Endothelial cell of umbilical vein (primary cell): Measurements from ENCODE around the gene EML2. TPM values are rescaled to one million over a fixed set of nuclear protein-coding genes. Genes with fewer than 3 reads are reported as not detected.
A peak's percentile ranks its signal among the peaks of the same experiment; 100 is the strongest.

Experiments
- BruUV-seq: library from RNA; stranded (reverse); fragments of 400-500 nt; replicated peaks from 2 replicates; lab custom pipeline; 2021; lab: Mats Ljungman, UMichigan
- CTCF ChIA-PET: fragments of 300-600, 350-600 bp; sonication (Branson Sonifier 250); formaldehyde crosslinking; loops from one replicate; lab custom pipeline; 2021; ENCODE audit warnings: antibody characterized with exemption, inconsistent platforms; lab: Charles Lee
- POLR2A ChIA-PET: fragments of 300-600, 350-600 bp; sonication (Branson Sonifier 250); formaldehyde crosslinking; loops from one replicate; lab custom pipeline; 2021; ENCODE audit warnings: antibody characterized with exemption, inconsistent platforms; lab: Charles Lee
- DNase-seq: peaks from one replicate; pipeline ENCODE4 v3.0.0-alpha.2; 2011; ENCODE audit warnings: low read depth, low spot score
- FAIRE-seq: peaks from 2 replicates; lab custom pipeline; 2011; peaks lifted over from hg19 to GRCh38; lab: Jason Lieb, UNC
- H2AFZ ChIP-seq: 2 replicates; pipeline ENCODE4 v1.6.0; 2012; ENCODE audit warnings: low read depth, low read length, control low read depth, inconsistent platforms
- H3K27ac ChIP-seq: 2 replicates; pipeline ENCODE4 v1.5.1; 2011; ENCODE audit warnings: low read depth, mild to moderate bottlenecking, control low read depth, low read length, moderate library complexity; ENCODE audit not compliant: insufficient read depth
- H3K27me3 ChIP-seq, 2 experiments: 2 replicates each; pipeline versions ENCODE4 v1.6.0 to v1.6.1; 2011; ENCODE audit warnings: low read length in 2 of 2, mixed read lengths in 1 of 2; ENCODE audit not compliant: control insufficient read depth in 2 of 2, insufficient read depth in 2 of 2
- H3K36me3 ChIP-seq, 2 experiments: 2 replicates in 1 of 2; 3 replicates in 1 of 2; pipeline ENCODE4 v1.5.1; 2011; ENCODE audit warnings: low read length in 2 of 2, mild to moderate bottlenecking in 1 of 2, moderate library complexity in 1 of 2; ENCODE audit not compliant: control insufficient read depth in 2 of 2, insufficient read depth in 2 of 2; ENCODE audit errors: extremely low read depth in 1 of 2
- H3K4me1 ChIP-seq: 3 replicates; pipeline ENCODE4 v1.5.1; 2011; ENCODE audit warnings: mild to moderate bottlenecking, low read length; ENCODE audit not compliant: control insufficient read depth, insufficient read depth; ENCODE audit errors: extremely low read depth
- H3K4me2 ChIP-seq: 2 replicates; pipeline ENCODE4 v1.6.1; 2011; ENCODE audit warnings: low read length, control low read depth, mixed read lengths; ENCODE audit not compliant: insufficient read depth
- H3K4me3 ChIP-seq, 3 experiments: fragments of 200-600 bp in 1 of 3; sonication (generic), shearing (Covaris generic) in 1 of 3; replicated peaks in 1 of 3; 2 replicates each; pipeline ENCODE4 v1.5.1; 2011 to 2016; ENCODE audit warnings: control low read depth in 3 of 3, low read length in 3 of 3, mild to moderate bottlenecking in 2 of 3, inconsistent platforms in 1 of 3, low read depth in 1 of 3, moderate library complexity in 1 of 3; ENCODE audit not compliant: insufficient read depth in 1 of 3
- H3K79me2 ChIP-seq: 2 replicates; pipeline ENCODE4 v1.6.0; 2012; ENCODE audit warnings: low read length, inconsistent platforms; ENCODE audit not compliant: control insufficient read depth, insufficient read depth
- H3K9ac ChIP-seq: replicated peaks from 2 replicates; pipeline ENCODE3; 2011; ENCODE audit warnings: low read length, control low read depth; ENCODE audit not compliant: insufficient read depth; ENCODE audit errors: extremely low read depth
- H3K9me1 ChIP-seq: replicated peaks from 3 replicates; pipeline ENCODE4 v1.6.0; 2011; ENCODE audit warnings: mild to moderate bottlenecking, low read length; ENCODE audit not compliant: control insufficient read depth, insufficient read depth; ENCODE audit errors: extremely low read depth
- H3K9me3 ChIP-seq: replicated peaks from 2 replicates; pipeline ENCODE4 v1.5.1; 2012; ENCODE audit warnings: low read length, inconsistent platforms; ENCODE audit not compliant: control insufficient read depth, insufficient read depth
- H4K20me1 ChIP-seq: replicated peaks from 2 replicates; pipeline ENCODE3; 2011; ENCODE audit warnings: mild to moderate bottlenecking, low read length; ENCODE audit not compliant: control insufficient read depth, insufficient read depth; ENCODE audit errors: extremely low read depth
- EZH2 ChIP-seq: IDR thresholded peaks from 2 replicates; pipeline ENCODE4 v1.6.1; 2012; ENCODE audit warnings: borderline replicate concordance, low read depth, mild to moderate bottlenecking, moderate library complexity, low read length, inconsistent platforms; ENCODE audit not compliant: severe bottlenecking
- FOS ChIP-seq: IDR thresholded peaks from 2 replicates; pipeline ENCODE4 v1.6.1; 2011; ENCODE audit warnings: mild to moderate bottlenecking, low read length, moderate library complexity, borderline replicate concordance; ENCODE audit not compliant: insufficient read depth
- GATA2 ChIP-seq: IDR thresholded peaks from 2 replicates; pipeline ENCODE4 v1.7.0; 2011; ENCODE audit warnings: low read depth, mild to moderate bottlenecking, moderate library complexity, mixed read lengths, low read length; ENCODE audit not compliant: insufficient read length, insufficient read depth
- JUN ChIP-seq: IDR thresholded peaks from 2 replicates; pipeline ENCODE4 v1.6.1; 2011; ENCODE audit warnings: borderline replicate concordance, low read depth; ENCODE audit not compliant: insufficient read length, insufficient read depth
- MYC ChIP-seq: IDR thresholded peaks from one replicate; pipeline ENCODE4 v1.6.1; 2011; ENCODE audit warnings: mild to moderate bottlenecking, low read depth, low read length
- POLR2A ChIP-seq: IDR thresholded peaks from 2 replicates; pipeline ENCODE4 v1.6.1; 2012; ENCODE audit warnings: low read depth, mild to moderate bottlenecking, control low read depth, low read length
- POLR2AphosphoS5 ChIP-seq: IDR thresholded peaks from 2 replicates; pipeline ENCODE4 v1.6.1; 2012; ENCODE audit warnings: low read depth, mild to moderate bottlenecking, control low read depth, low read length, moderate library complexity; ENCODE audit not compliant: insufficient read depth
- dilution Hi-C: fragments of 300-500 bp; cut with MboI; formaldehyde crosslinking; loops from one replicate; pipeline ENCODE4 v1.15.0; 2019; ENCODE audit warnings: low sequenced_read_pairs; ENCODE audit not compliant: extremely low pct_ligation_motif_present
- intact Hi-C: fragments of 100-400 bp; cut with micrococcal nuclease; formaldehyde crosslinking; loops from one replicate; pipeline ENCODE4 v1.10.0; 2022
- polyA plus RNA-seq, 4 experiments: library from polyadenylated mRNA; depleted of rRNA in 3 of 4; stranded (reverse) in 3 of 4; unstranded in 1 of 4; fragments of >200 nt; gene quantifications; 2 replicates each; pipeline versions ENCODE4 v1.2.1 to v1.2.3, GENCODE V29; 2011 to 2012; ENCODE audit warnings: missing spikeins in 1 of 4
- total RNA-seq: library from RNA; stranded (reverse); gene quantifications from 2 replicates; pipeline ENCODE4 v1.2.3, GENCODE V29; 2021
- TF ChIP-seq, protein P1 (sequence below): IDR thresholded peaks from 2 replicates; pipeline ENCODE4 v1.6.1; 2011; ENCODE audit not compliant: insufficient read depth, insufficient read length
- TF ChIP-seq, protein P2 (sequence below), 2 donors: IDR thresholded peaks; 1 replicate in 1 of 2; 2 replicates in 1 of 2; pipeline ENCODE4 v1.5.1; 2011; ENCODE audit warnings: low read length in 2 of 2, mild to moderate bottlenecking in 2 of 2, moderate library complexity in 2 of 2, control low read depth in 1 of 2, inconsistent platforms in 1 of 2, low read depth in 1 of 2; ENCODE audit not compliant: insufficient read depth in 1 of 2; ENCODE audit errors: extremely low read depth in 1 of 2

The EML2 gene
- total and polyA plus RNA-seq, 2 donors (not counting 3 experiments of a cell fraction or from before 2014, with no cell fraction given): 23.3 to 28.9 TPM

DNA sequence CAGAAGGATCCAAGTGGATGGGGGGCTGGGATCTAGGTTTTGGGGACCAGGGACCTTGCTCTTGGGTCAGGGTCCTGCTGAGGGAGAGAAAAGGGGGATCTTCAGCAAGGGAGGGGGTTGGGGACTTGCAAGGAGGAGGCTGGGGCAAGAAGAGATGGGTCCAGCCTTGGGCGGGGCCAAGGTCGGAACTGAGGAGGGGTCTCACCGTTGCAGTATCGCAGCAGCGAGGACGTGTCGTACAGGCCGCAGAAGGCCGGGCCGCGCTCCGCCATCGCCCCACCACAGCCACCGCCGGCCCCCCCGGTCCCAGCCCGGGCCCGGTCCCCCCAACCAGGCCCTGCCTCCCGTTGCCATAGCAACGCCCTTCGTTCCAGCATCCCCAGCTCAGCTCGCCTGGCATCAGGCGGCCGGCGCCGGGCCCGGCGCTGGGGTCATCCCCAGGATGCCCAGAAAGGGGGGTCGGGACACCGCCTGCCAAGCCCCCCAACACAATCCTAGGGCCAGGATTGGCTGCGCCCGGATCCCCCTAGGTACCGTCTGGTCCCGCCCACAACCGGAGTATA lies 6.0 kb upstream of the EML2 start:
- BruUV-seq: no TSS peak
- no peak overlapping the region for H3K9ac ChIP-seq
- H3K79me2 ChIP-seq: no peaks in the 10 kb centered on the region
- no peak for DNase-seq
- dilution Hi-C loops: no loop called here
- H2AFZ ChIP-seq: no peak overlapping the region
- H3K4me1 ChIP-seq: peaks cover 30% of the 10 kb centered on the region
- H3K4me2 ChIP-seq: peak overlapping the region; percentile 38
- no peaks in the 10 kb centered on the region for H3K36me3 ChIP-seq
- FAIRE-seq: no peak
- H3K9me1 ChIP-seq: no peaks in the 10 kb centered on the region
- no peaks in the 10 kb centered on the region for H4K20me1 ChIP-seq
- no peaks in the 10 kb centered on the region for H3K27me3 ChIP-seq
- ChIA-PET CTCF (interaction anchor here (0.9 to 1.4 kb wide), 10 partner anchors 21 to 206 kb away, joined by 3 to 15 read pairs (median 5); no protein-coding TSS in a partner anchor), POLR2A (interaction anchor here (0.6 to 1.0 kb wide), 3 partner anchors 29 to 675 kb away, joined by 3 to 5 read pairs (median 4); no protein-coding TSS in a partner anchor)
- peak overlapping the region; percentile 7 to 55 (median 46) for H3K4me3 ChIP-seq
- TF ChIP-seq POLR2A: no peak
- no peak for TF ChIP-seq MYC
- TF ChIP-seq EZH2: no peak
- TF ChIP-seq, protein P1, sequence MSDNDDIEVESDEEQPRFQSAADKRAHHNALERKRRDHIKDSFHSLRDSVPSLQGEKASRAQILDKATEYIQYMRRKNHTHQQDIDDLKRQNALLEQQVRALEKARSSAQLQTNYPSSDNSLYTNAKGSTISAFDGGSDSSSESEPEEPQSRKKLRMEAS: no peak
- no peak for TF ChIP-seq POLR2AphosphoS5
- no peaks in the 10 kb centered on the region for H3K9me3 ChIP-seq
- no peak overlapping the region for H3K27ac ChIP-seq
- intact Hi-C loops: loop anchor here (1.0 to 5.0 kb wide), 2 partner anchors 47 to 139 kb away; partner anchors contain the start of genes QPCTL and SNRPD2

DNA sequence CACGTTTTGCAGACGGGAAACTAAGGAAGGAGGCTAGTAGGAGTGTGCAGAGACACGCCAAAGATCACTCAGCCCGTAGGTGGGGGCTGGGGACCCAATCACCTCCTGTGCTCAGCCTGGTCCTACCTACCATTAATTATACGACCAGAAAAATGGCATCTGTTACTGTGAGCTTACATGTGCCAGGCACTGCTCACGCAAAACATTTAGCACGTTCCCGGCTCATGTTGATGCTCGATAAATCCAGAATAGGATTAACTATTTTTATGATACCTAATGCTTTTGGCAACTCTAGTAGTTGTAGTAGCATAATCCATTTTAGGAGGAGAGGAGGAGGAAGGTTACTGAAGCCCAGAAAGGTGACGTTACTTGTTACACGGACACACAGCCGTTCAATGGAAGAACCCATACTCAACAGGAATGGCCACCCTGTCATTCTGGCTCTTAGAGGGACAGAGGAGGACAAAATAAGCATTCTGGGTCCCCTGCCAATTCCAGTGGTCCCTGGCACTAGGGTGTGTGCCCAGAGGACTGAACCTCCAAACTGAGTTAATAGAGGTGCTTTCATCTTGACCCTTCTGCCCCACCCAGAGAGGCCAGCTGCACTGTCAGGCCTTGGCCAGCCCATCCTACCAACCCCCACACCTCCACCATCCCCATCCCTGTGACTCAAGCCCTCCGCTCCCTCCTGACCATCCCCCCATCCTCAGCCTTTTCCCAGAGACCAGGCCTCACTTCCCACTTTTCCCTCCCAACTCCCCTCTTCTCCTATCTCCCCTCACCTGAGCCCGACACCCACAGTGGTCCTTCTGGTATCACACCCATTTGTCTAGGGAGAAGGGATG lies 5.0 kb upstream of the EML2 start:
- intact Hi-C loops (loop anchor here (1.0 to 5.0 kb wide), 6 partner anchors 30 to 217 kb away; partner anchors contain the start of gene OPA3), dilution Hi-C loops (no loop called here)
- no peak overlapping the region for H3K4me3 ChIP-seq
- no peaks in the 10 kb centered on the region for H4K20me1 ChIP-seq
- no peak overlapping the region for H3K4me2 ChIP-seq
- H3K9ac ChIP-seq: no peak overlapping the region
- no peaks in the 10 kb centered on the region for H3K36me3 ChIP-seq
- TF ChIP-seq POLR2AphosphoS5 (no peak), GATA2 (no peak), JUN (no peak), POLR2A (no peak), MYC (no peak), FOS (no peak), EZH2 (no peak)
- TF ChIP-seq, protein P1: no peak
- TF ChIP-seq, protein P2, sequence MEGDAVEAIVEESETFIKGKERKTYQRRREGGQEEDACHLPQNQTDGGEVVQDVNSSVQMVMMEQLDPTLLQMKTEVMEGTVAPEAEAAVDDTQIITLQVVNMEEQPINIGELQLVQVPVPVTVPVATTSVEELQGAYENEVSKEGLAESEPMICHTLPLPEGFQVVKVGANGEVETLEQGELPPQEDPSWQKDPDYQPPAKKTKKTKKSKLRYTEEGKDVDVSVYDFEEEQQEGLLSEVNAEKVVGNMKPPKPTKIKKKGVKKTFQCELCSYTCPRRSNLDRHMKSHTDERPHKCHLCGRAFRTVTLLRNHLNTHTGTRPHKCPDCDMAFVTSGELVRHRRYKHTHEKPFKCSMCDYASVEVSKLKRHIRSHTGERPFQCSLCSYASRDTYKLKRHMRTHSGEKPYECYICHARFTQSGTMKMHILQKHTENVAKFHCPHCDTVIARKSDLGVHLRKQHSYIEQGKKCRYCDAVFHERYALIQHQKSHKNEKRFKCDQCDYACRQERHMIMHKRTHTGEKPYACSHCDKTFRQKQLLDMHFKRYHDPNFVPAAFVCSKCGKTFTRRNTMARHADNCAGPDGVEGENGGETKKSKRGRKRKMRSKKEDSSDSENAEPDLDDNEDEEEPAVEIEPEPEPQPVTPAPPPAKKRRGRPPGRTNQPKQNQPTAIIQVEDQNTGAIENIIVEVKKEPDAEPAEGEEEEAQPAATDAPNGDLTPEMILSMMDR (IDR thresholded peaks at IDR 0.05; ENCODE audit: extremely low read depth in 1 of 2, insufficient read depth in 1 of 2, low read depth in 1 of 2, low read length in 2 of 2): no peak
- ChIA-PET CTCF (interaction anchor here (0.9 to 5.3 kb wide), 11 partner anchors 12 to 165 kb away, joined by 3 to 91 read pairs (median 20); partner anchors contain the start of genes GPR4 and OPA3), POLR2A (no interaction called here)
- no peaks in the 10 kb centered on the region for H3K9me1 ChIP-seq
- H3K79me2 ChIP-seq: no peaks in the 10 kb centered on the region
- H2AFZ ChIP-seq: no peak overlapping the region
- H3K27ac ChIP-seq: no peak overlapping the region
- BruUV-seq: no TSS peak
- DNase-seq (no peak), FAIRE-seq (no peak)
- H3K9me3 ChIP-seq: no peaks in the 10 kb centered on the region
- H3K27me3 ChIP-seq: no peaks in the 10 kb centered on the region
- H3K4me1 ChIP-seq: peaks cover 33% of the 10 kb centered on the region
